GM12878 (cell line): Measurements from ENCODE around the gene NOXA1.

Experiments used
- CHD4 ChIP-seq: fragments of 200-600 bp; sonication (generic); IDR thresholded peaks from 2 replicates; pipeline ENCODE4 v1.6.1; 2016; ENCODE audit warnings: mild to moderate bottlenecking
- CTCF ChIP-seq, 3 experiments: IDR thresholded peaks in 2 of 3; conservative IDR thresholded peaks in 1 of 3; 2 replicates each; pipeline ENCODE4 v1.5.1; 2011; ENCODE audit warnings: low read depth in 3 of 3, low read length in 3 of 3, mild to moderate bottlenecking in 3 of 3, control low read depth in 2 of 3, moderate library complexity in 2 of 3, inconsistent platforms in 1 of 3, mixed read lengths in 1 of 3; ENCODE audit not compliant: control insufficient read depth in 2 of 3, insufficient read depth in 1 of 3; ENCODE audit errors: extremely low read depth in 1 of 3
- EGR1 ChIP-seq, 2 experiments: IDR thresholded peaks; 1 replicate in 1 of 2; 2 replicates in 1 of 2; pipeline ENCODE4 v1.6.1; 2011 to 2012; ENCODE audit warnings: low read depth in 2 of 2, low read length in 2 of 2, borderline replicate concordance in 1 of 2, mild to moderate bottlenecking in 1 of 2, moderate library complexity in 1 of 2
- EZH2 ChIP-seq: IDR thresholded peaks from 2 replicates; pipeline ENCODE4 v1.6.1; 2012; ENCODE audit warnings: low read depth, mild to moderate bottlenecking, control low read depth, inconsistent platforms, low read length, borderline replicate concordance; ENCODE audit not compliant: control insufficient read depth
- GABPA ChIP-seq: IDR thresholded peaks from 2 replicates; pipeline ENCODE4 v1.6.1; 2014; ENCODE audit warnings: antibody characterized with exemption, low read depth, mild to moderate bottlenecking, inconsistent platforms
- HDGF ChIP-seq: fragments of 450-650 bp; IDR thresholded peaks from 2 replicates; pipeline ENCODE4 v1.6.1; 2016; ENCODE audit warnings: antibody characterized with exemption
- JUNB ChIP-seq: IDR thresholded peaks from 2 replicates; pipeline ENCODE4 v1.6.1; 2016; ENCODE audit warnings: antibody characterized with exemption, mild to moderate bottlenecking
- MEF2A ChIP-seq: IDR thresholded peaks from 2 replicates; pipeline ENCODE4 v1.6.1; 2011; ENCODE audit warnings: low read depth, mild to moderate bottlenecking, low read length, moderate library complexity; ENCODE audit not compliant: insufficient read depth
- PBX3 ChIP-seq: IDR thresholded peaks from 2 replicates; pipeline ENCODE4 v1.6.1; 2011; ENCODE audit warnings: mild to moderate bottlenecking, low read depth, low read length, moderate library complexity; ENCODE audit not compliant: insufficient replicate concordance
- POLR2A ChIP-seq: IDR thresholded peaks from 2 replicates; pipeline ENCODE4 v1.6.1; 2011; ENCODE audit warnings: low read depth, mild to moderate bottlenecking, low read length
- RBBP5 ChIP-seq: fragments of 200-600 bp; sonication (generic); conservative IDR thresholded peaks from 2 replicates; pipeline ENCODE4 v1.6.1; 2016
- SP1 ChIP-seq: IDR thresholded peaks from one replicate; pipeline ENCODE4 v1.6.1; 2011; ENCODE audit warnings: low read depth, low read length
- TAF1 ChIP-seq: IDR thresholded peaks from 2 replicates; pipeline ENCODE4 v1.6.1; 2011; ENCODE audit warnings: mild to moderate bottlenecking, low read depth, low read length, borderline replicate concordance
- ZNF217 ChIP-seq: fragments of 450-650 bp; IDR thresholded peaks from 2 replicates; pipeline ENCODE4 v1.6.1; 2017; ENCODE audit warnings: antibody characterized with exemption, mild to moderate bottlenecking

- TF ChIP-seq SP1 (no peak), EGR1 (IDR thresholded peaks at IDR 0.05; ENCODE audit: borderline replicate concordance in 1 of 2, low read depth in 2 of 2, low read length in 2 of 2) (no peak), PBX3 (no peak), CTCF (IDR thresholded peaks at IDR 0.05 in 2 of 3, conservative IDR thresholded peaks at IDR 0.05 in 1 of 3; ENCODE audit: control insufficient read depth in 2 of 3, extremely low read depth in 1 of 3, insufficient read depth in 1 of 3, low read depth in 3 of 3, low read length in 3 of 3) (no peak), CHD4 (no peak), POLR2A (no peak), EZH2 (no peak), ZNF217 (no peak), HDGF (no peak), JUNB (no peak), RBBP5 (no peak), TAF1 (no peak), MEF2A (no peak), GABPA (no peak)
Measured at GRCh38 chr9:137390553-137391410, 32.4 kb upstream of the NOXA1 start.
